PC-3 (cell line): ENCODE measurements around the gene JCAD. TPM values are rescaled to one million over a fixed set of nuclear protein-coding genes. Genes with fewer than 3 reads are reported as not detected.

Experiments
- ATAC-seq: fragments of 200-7000 bp; cut with Tn5 transposase; 2 replicates; pipeline ENCODE4 v1.9.1; 2020; ENCODE audit warnings: mild to moderate bottlenecking, moderate library complexity
- BruUV-seq: library from RNA; stranded (reverse); fragments of 400-500 nt; replicated peaks from 2 replicates; lab custom pipeline; 2021; lab: Mats Ljungman, UMichigan
- CTCF ChIA-PET: fragments of 300-600 bp; sonication (Branson Sonifier 250); formaldehyde crosslinking; loops from one replicate; lab custom pipeline; 2022; ENCODE audit warnings: antibody characterized with exemption; lab: Charles Lee
- POLR2A ChIA-PET: fragments of 300-600 bp; sonication (Branson Sonifier 250); formaldehyde crosslinking; loops from one replicate; lab custom pipeline; 2022; ENCODE audit warnings: antibody characterized with exemption; ENCODE audit not compliant: unreplicated experiment; lab: Charles Lee
- DNase-seq: peaks from one replicate; pipeline ENCODE4 v3.0.0-alpha.2; 2015
- H2AFZ ChIP-seq: fragments of 300-600 bp; sonication (generic); 2 replicates; pipeline ENCODE4 v1.6.0; 2016; ENCODE audit warnings: antibody characterized with exemption, low read length
- H3F3A ChIP-seq: fragments of 300-600 bp; sonication (generic); one replicate; pipeline ENCODE4 v1.6.0; 2017; ENCODE audit warnings: antibody characterized with exemption, low read length, control low read depth, mild to moderate bottlenecking; ENCODE audit not compliant: unreplicated experiment
- H3K27ac ChIP-seq: fragments of 300-600 bp; sonication (generic); 2 replicates; pipeline ENCODE4 v1.5.1; 2016; ENCODE audit warnings: mild to moderate bottlenecking, low read length
- H3K27me3 ChIP-seq: fragments of 300-600 bp; sonication (generic); 2 replicates; pipeline ENCODE4 v1.6.1; 2016; ENCODE audit warnings: low read length, mixed read lengths
- H3K36me3 ChIP-seq: fragments of 300-600 bp; sonication (generic); 2 replicates; pipeline ENCODE4 v1.6.1; 2016; ENCODE audit warnings: low read depth, mixed run types, low read length, mixed read lengths
- H3K4me1 ChIP-seq: fragments of 300-600 bp; sonication (generic); 2 replicates; pipeline ENCODE4 v1.5.1; 2016; ENCODE audit warnings: low read length; ENCODE audit not compliant: insufficient read depth
- H3K4me2 ChIP-seq: fragments of 300-600 bp; sonication (generic); 2 replicates; pipeline ENCODE4 v1.6.0; 2016; ENCODE audit warnings: low read length
- H3K4me3 ChIP-seq: fragments of 300-600 bp; sonication (generic); 2 replicates; pipeline ENCODE4 v1.5.1; 2016; ENCODE audit warnings: mild to moderate bottlenecking, low read length, mixed read lengths
- H3K79me2 ChIP-seq: fragments of 300-600 bp; sonication (generic); 2 replicates; pipeline ENCODE4 v1.6.1; 2017; ENCODE audit warnings: low read length, mixed read lengths
- H3K9ac ChIP-seq: fragments of 300-600 bp; sonication (generic); 2 replicates; pipeline ENCODE4 v1.6.0; 2016; ENCODE audit warnings: mild to moderate bottlenecking, low read length
- H3K9me2 ChIP-seq: fragments of 300-600 bp; sonication (generic); replicated peaks from 2 replicates; pipeline ENCODE4 v1.6.1; 2016; ENCODE audit warnings: mixed run types, low read length, mixed read lengths
- H3K9me3 ChIP-seq: fragments of 300-600 bp; sonication (generic); 2 replicates; pipeline ENCODE4 v1.6.1; 2016; ENCODE audit warnings: low read length, mixed read lengths
- H4K20me1 ChIP-seq: fragments of 300-600 bp; sonication (generic); 2 replicates; pipeline ENCODE4 v1.6.1; 2016; ENCODE audit warnings: low read length, mixed read lengths
- CTCF ChIP-seq: fragments of 300-600 bp; sonication (generic); conservative IDR thresholded peaks from 2 replicates; pipeline ENCODE4 v1.5.1; 2017; ENCODE audit warnings: antibody characterized with exemption, low read depth, mild to moderate bottlenecking, low read length
- EZH2 ChIP-seq: fragments of 300-600 bp; sonication (generic); IDR thresholded peaks from one replicate; pipeline ENCODE4 v1.6.1; 2017; ENCODE audit warnings: antibody characterized with exemption, mild to moderate bottlenecking, low read length; ENCODE audit not compliant: unreplicated experiment
- EZH2phosphoT487 ChIP-seq: fragments of 300-600 bp; sonication (generic); IDR thresholded peaks from 2 replicates; pipeline ENCODE4 v1.6.1; 2018; ENCODE audit warnings: mild to moderate bottlenecking, antibody characterized with exemption, low read length, borderline replicate concordance
- intact Hi-C: fragments of 100-400 bp; cut with micrococcal nuclease; formaldehyde crosslinking; loops from 2 replicates; pipeline ENCODE4 v1.9.0; 2023
- total RNA-seq: library from RNA; depleted of rRNA; stranded (reverse); fragments of >200 nt; gene quantifications from 2 replicates; pipeline ENCODE4 v1.2.3, GENCODE V29; 2014

JCAD gene
- total RNA-seq, 1 experiment from 2014 or later = 5.0 TPM

- Histone ChIP-seq H3K79me2 (no peaks in the 10 kb centered on the region), H3K9ac (no peak overlapping the region), H3K4me1 (no peaks in the 10 kb centered on the region; the same call in 1 of the 2 replicates), H3K9me3 (no peaks in the 10 kb centered on the region), H3K9me2 (no peaks in the 10 kb centered on the region), H3K27me3 (no peaks in the 10 kb centered on the region), H3K4me2 (no peak overlapping the region), H3K27ac (no peak overlapping the region), H2AFZ (no peak overlapping the region), H4K20me1 (no peaks in the 10 kb centered on the region), H3K36me3 (no peaks in the 10 kb centered on the region), H3F3A (no peaks in the 10 kb centered on the region), H3K4me3 (no peak overlapping the region)
- no TSS peak for BruUV-seq
- POLR2A ChIA-PET = no interaction called here
- no peak for TF ChIP-seq EZH2
- no peak for TF ChIP-seq EZH2phosphoT487
- no peak for TF ChIP-seq CTCF
- DNase-seq (no peak), ATAC-seq (no peak)
- CTCF ChIA-PET = no interaction called here
- intact Hi-C loops = no loop called here
Measured at GRCh38 chr10:30075481-30075880, 16.1 kb upstream of the JCAD start.

- H3K9me3 ChIP-seq = no peaks in the 10 kb centered on the region
- no peak overlapping the region for H3K27ac ChIP-seq
- DNase-seq (no peak), ATAC-seq (no peak)
- no TSS peak for BruUV-seq
- H4K20me1 ChIP-seq = no peaks in the 10 kb centered on the region
- H3K4me2 ChIP-seq = no peak overlapping the region
- no peak overlapping the region for H2AFZ ChIP-seq
- no peaks in the 10 kb centered on the region for H3F3A ChIP-seq
- ChIA-PET CTCF (no interaction called here), POLR2A (no interaction called here)
- H3K4me1 ChIP-seq = no peaks in the 10 kb centered on the region; the same call in 1 of the 2 replicates
- H3K9ac ChIP-seq = no peak overlapping the region
- no peaks in the 10 kb centered on the region for H3K9me2 ChIP-seq
- intact Hi-C loops = no loop called here
- H3K79me2 ChIP-seq = no peaks in the 10 kb centered on the region
- H3K4me3 ChIP-seq = no peak overlapping the region
- TF ChIP-seq EZH2 (no peak), CTCF (no peak), EZH2phosphoT487 (no peak)
- no peaks in the 10 kb centered on the region for H3K36me3 ChIP-seq
- no peaks in the 10 kb centered on the region for H3K27me3 ChIP-seq
Measured at GRCh38 chr10:30074933-30075332, 15.5 kb upstream of the JCAD start.

- Histone ChIP-seq H3K4me2 (no peak overlapping the region), H3F3A (no peaks in the 10 kb centered on the region), H3K27me3 (no peaks in the 10 kb centered on the region), H3K4me1 (peaks cover 1% of the 10 kb centered on the region), H3K9me3 (no peaks in the 10 kb centered on the region), H3K79me2 (no peaks in the 10 kb centered on the region), H4K20me1 (no peaks in the 10 kb centered on the region), H3K36me3 (no peaks in the 10 kb centered on the region), H2AFZ (no peak overlapping the region), H3K27ac (no peak overlapping the region), H3K4me3 (no peak overlapping the region), H3K9me2 (no peaks in the 10 kb centered on the region), H3K9ac (no peak overlapping the region)
- no TSS peak for BruUV-seq
- POLR2A ChIA-PET = no interaction called here
- TF ChIP-seq CTCF (no peak), EZH2 (no peak), EZH2phosphoT487 (no peak)
- no peak for ATAC-seq
- intact Hi-C loops = no loop called here
- DNase-seq = no peak
- CTCF ChIA-PET = no interaction called here
Measured at GRCh38 chr10:30074090-30074489, 14.7 kb upstream of the JCAD start.
